HG03196 (cell line): Measurements from ENCODE around the gene PLEKHA6.

Source experiments
- ATAC-seq: cut with Tn5 transposase; IDR thresholded peaks from one replicate; pipeline ENCODE4 v1.9.1; 2021; ENCODE audit not compliant: unreplicated experiment

The PLEKHA6 gene

GRCh38 chr1:204357551-204358490, 1.9 kb downstream of the PLEKHA6 start:
- ATAC-seq, result no peak

GRCh38 chr1:204356997-204357396, 2.7 kb downstream of the PLEKHA6 start:
- ATAC-seq, result no peak

- no peak for ATAC-seq
Measured at GRCh38 chr1:204355913-204356312, 3.8 kb downstream of the PLEKHA6 start.

- no peak for ATAC-seq
Measured at GRCh38 chr1:204354579-204354978, 5.2 kb downstream of the PLEKHA6 start.

- ATAC-seq, result no peak
Measured at GRCh38 chr1:204353213-204353910, 6.4 kb downstream of the PLEKHA6 start.

- ATAC-seq, result no peak
Measured at GRCh38 chr1:204350857-204351573, 8.7 kb downstream of the PLEKHA6 start.

- ATAC-seq, result no peak
Measured at GRCh38 chr1:204350312-204350711, 9.4 kb downstream of the PLEKHA6 start.

- no peak for ATAC-seq
Measured at GRCh38 chr1:204349602-204350001, 10.1 kb downstream of the PLEKHA6 start.

- ATAC-seq, result no peak
Measured at GRCh38 chr1:204348722-204349121, 11.0 kb downstream of the PLEKHA6 start.

GRCh38 chr1:204348242-204348641, 11.5 kb downstream of the PLEKHA6 start:
- no peak for ATAC-seq

GRCh38 chr1:204345941-204346645, 13.6 kb downstream of the PLEKHA6 start:
- ATAC-seq, result no peak

- ATAC-seq, result no peak
Measured at GRCh38 chr1:204345438-204345841, 14.3 kb downstream of the PLEKHA6 start.

- ATAC-seq, result no peak
Measured at GRCh38 chr1:204344665-204345355, 14.9 kb downstream of the PLEKHA6 start.

- ATAC-seq, result no peak
Measured at GRCh38 chr1:204343802-204344201, 15.9 kb downstream of the PLEKHA6 start.

- no peak for ATAC-seq
Measured at GRCh38 chr1:204343247-204343646, 16.5 kb downstream of the PLEKHA6 start.

- ATAC-seq, result no peak
Measured at GRCh38 chr1:204342310-204342709, 17.4 kb downstream of the PLEKHA6 start.

- no peak for ATAC-seq
Measured at GRCh38 chr1:204341380-204341779, 18.3 kb downstream of the PLEKHA6 start.

- no peak for ATAC-seq
Measured at GRCh38 chr1:204340081-204340889, 19.4 kb downstream of the PLEKHA6 start.

- no peak for ATAC-seq
Measured at GRCh38 chr1:204339541-204339940, 20.2 kb downstream of the PLEKHA6 start.
